ENCODE results near the gene TOR2A. TPM values are rescaled to one million over a fixed set of nuclear protein-coding genes. Genes with fewer than 3 reads are reported as not detected.
A peak's percentile ranks its signal among the peaks of the same experiment; 100 is the strongest.

Gene TOR2A
- total RNA-seq, 1 experiment from 2014 or later, result 14.4 TPM

DNA sequence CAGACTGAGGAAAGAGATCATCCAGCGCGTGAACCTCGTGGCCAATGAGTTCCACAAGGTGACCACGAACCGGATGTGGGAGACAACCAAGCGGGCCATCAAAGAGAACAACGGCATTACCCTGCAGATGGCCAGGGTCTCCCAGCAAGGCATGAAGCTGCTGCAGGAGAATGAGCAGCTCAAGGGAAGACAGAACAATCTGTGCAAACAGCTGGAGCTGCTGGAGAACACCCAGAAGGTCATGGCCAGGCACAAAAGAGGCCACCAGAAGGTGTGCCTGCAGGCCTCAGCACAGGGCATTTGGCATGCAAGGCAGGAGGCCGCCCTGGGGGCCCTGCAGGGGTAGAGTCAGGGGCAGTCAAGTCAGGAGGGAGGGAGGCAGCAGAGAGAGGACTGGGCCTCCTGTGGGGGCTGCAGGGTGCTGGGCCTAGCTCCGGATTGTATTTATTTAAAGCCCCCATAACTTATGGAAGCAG lies 23.8 kb downstream of the TOR2A start (continued):
- TF ChIP-seq, protein P1, sequence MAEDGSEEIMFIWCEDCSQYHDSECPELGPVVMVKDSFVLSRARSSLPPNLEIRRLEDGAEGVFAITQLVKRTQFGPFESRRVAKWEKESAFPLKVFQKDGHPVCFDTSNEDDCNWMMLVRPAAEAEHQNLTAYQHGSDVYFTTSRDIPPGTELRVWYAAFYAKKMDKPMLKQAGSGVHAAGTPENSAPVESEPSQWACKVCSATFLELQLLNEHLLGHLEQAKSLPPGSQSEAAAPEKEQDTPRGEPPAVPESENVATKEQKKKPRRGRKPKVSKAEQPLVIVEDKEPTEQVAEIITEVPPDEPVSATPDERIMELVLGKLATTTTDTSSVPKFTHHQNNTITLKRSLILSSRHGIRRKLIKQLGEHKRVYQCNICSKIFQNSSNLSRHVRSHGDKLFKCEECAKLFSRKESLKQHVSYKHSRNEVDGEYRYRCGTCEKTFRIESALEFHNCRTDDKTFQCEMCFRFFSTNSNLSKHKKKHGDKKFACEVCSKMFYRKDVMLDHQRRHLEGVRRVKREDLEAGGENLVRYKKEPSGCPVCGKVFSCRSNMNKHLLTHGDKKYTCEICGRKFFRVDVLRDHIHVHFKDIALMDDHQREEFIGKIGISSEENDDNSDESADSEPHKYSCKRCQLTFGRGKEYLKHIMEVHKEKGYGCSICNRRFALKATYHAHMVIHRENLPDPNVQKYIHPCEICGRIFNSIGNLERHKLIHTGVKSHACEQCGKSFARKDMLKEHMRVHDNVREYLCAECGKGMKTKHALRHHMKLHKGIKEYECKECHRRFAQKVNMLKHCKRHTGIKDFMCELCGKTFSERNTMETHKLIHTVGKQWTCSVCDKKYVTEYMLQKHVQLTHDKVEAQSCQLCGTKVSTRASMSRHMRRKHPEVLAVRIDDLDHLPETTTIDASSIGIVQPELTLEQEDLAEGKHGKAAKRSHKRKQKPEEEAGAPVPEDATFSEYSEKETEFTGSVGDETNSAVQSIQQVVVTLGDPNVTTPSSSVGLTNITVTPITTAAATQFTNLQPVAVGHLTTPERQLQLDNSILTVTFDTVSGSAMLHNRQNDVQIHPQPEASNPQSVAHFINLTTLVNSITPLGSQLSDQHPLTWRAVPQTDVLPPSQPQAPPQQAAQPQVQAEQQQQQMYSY (CRISPR knock-in tag; IDR thresholded peaks at IDR 0.05), result no peak
- TF ChIP-seq FOXJ3 (CRISPR knock-in tag; IDR thresholded peaks at IDR 0.05; ENCODE audit: borderline replicate concordance) (no peak), SP1 (CRISPR knock-in tag; conservative IDR thresholded peaks at IDR 0.05) (no peak), TCF7 (CRISPR knock-in tag; IDR thresholded peaks at IDR 0.05; ENCODE audit: low read depth) (no peak), ESRRA (CRISPR knock-in tag; IDR thresholded peaks at IDR 0.05; ENCODE audit: borderline replicate concordance) (no peak)
- TF ChIP-seq, protein P2, sequence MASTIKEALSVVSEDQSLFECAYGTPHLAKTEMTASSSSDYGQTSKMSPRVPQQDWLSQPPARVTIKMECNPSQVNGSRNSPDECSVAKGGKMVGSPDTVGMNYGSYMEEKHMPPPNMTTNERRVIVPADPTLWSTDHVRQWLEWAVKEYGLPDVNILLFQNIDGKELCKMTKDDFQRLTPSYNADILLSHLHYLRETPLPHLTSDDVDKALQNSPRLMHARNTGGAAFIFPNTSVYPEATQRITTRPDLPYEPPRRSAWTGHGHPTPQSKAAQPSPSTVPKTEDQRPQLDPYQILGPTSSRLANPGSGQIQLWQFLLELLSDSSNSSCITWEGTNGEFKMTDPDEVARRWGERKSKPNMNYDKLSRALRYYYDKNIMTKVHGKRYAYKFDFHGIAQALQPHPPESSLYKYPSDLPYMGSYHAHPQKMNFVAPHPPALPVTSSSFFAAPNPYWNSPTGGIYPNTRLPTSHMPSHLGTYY (CRISPR knock-in tag; IDR thresholded peaks at IDR 0.05), result no peak
- TF ChIP-seq, protein P3, sequence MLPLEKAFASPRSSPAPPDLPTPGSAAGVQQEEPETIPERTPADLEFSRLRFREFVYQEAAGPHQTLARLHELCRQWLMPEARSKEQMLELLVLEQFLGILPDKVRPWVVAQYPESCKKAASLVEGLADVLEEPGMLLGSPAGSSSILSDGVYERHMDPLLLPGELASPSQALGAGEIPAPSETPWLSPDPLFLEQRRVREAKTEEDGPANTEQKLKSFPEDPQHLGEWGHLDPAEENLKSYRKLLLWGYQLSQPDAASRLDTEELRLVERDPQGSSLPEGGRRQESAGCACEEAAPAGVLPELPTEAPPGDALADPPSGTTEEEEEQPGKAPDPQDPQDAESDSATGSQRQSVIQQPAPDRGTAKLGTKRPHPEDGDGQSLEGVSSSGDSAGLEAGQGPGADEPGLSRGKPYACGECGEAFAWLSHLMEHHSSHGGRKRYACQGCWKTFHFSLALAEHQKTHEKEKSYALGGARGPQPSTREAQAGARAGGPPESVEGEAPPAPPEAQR (CRISPR knock-in tag; IDR thresholded peaks at IDR 0.05), result no peak

DNA sequence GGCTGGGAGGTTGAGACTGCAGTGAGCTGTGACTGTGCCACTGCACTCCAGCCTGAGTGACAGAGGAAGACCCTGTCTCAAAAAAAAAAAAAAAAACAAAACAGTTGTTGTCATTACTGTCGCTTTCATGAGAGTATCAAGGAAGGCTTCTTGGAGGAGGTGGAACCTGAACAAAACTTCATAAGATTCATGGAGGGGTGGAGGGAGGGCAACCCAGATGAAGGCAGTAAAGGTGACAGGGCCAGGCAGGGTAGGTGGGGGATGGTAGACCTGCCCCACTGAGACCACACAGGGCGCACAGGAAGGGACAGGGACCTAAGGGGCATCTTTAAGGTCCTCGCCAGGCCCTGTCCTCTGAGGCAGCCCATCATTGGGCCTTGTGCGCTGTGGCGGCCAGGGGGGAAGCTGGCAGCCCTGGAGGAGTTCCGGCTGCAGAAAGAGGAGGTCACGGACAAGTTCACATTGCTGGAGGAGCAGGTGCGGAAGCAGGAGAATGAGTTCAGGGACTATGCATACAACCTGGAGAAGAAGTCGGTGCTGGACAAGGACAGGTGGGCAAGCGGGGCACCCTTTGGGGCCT lies 24.8 kb downstream of the TOR2A start:
- no peak for TF ChIP-seq SOX15 (CRISPR knock-in tag; IDR thresholded peaks at IDR 0.05)
- no peak for TF ChIP-seq ZNF219 (CRISPR knock-in tag; IDR thresholded peaks at IDR 0.05; ENCODE audit: borderline replicate concordance)
- no peak for TF ChIP-seq JAZF1 (CRISPR knock-in tag; IDR thresholded peaks at IDR 0.05)
- no peak for TF ChIP-seq NFYB (CRISPR knock-in tag; conservative IDR thresholded peaks at IDR 0.05; ENCODE audit: low read depth)
- no peak for TF ChIP-seq FOXJ3 (CRISPR knock-in tag; IDR thresholded peaks at IDR 0.05; ENCODE audit: borderline replicate concordance)
- TF ChIP-seq CREM (CRISPR knock-in tag; IDR thresholded peaks at IDR 0.05), result no peak
- no peak for TF ChIP-seq SMAD3 (CRISPR knock-in tag; IDR thresholded peaks at IDR 0.05; ENCODE audit: borderline replicate concordance)
- TF ChIP-seq, protein P4, sequence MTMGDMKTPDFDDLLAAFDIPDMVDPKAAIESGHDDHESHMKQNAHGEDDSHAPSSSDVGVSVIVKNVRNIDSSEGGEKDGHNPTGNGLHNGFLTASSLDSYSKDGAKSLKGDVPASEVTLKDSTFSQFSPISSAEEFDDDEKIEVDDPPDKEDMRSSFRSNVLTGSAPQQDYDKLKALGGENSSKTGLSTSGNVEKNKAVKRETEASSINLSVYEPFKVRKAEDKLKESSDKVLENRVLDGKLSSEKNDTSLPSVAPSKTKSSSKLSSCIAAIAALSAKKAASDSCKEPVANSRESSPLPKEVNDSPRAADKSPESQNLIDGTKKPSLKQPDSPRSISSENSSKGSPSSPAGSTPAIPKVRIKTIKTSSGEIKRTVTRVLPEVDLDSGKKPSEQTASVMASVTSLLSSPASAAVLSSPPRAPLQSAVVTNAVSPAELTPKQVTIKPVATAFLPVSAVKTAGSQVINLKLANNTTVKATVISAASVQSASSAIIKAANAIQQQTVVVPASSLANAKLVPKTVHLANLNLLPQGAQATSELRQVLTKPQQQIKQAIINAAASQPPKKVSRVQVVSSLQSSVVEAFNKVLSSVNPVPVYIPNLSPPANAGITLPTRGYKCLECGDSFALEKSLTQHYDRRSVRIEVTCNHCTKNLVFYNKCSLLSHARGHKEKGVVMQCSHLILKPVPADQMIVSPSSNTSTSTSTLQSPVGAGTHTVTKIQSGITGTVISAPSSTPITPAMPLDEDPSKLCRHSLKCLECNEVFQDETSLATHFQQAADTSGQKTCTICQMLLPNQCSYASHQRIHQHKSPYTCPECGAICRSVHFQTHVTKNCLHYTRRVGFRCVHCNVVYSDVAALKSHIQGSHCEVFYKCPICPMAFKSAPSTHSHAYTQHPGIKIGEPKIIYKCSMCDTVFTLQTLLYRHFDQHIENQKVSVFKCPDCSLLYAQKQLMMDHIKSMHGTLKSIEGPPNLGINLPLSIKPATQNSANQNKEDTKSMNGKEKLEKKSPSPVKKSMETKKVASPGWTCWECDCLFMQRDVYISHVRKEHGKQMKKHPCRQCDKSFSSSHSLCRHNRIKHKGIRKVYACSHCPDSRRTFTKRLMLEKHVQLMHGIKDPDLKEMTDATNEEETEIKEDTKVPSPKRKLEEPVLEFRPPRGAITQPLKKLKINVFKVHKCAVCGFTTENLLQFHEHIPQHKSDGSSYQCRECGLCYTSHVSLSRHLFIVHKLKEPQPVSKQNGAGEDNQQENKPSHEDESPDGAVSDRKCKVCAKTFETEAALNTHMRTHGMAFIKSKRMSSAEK (CRISPR knock-in tag; IDR thresholded peaks at IDR 0.05; ENCODE audit: borderline replicate concordance), result no peak
- TF ChIP-seq, protein P5, sequence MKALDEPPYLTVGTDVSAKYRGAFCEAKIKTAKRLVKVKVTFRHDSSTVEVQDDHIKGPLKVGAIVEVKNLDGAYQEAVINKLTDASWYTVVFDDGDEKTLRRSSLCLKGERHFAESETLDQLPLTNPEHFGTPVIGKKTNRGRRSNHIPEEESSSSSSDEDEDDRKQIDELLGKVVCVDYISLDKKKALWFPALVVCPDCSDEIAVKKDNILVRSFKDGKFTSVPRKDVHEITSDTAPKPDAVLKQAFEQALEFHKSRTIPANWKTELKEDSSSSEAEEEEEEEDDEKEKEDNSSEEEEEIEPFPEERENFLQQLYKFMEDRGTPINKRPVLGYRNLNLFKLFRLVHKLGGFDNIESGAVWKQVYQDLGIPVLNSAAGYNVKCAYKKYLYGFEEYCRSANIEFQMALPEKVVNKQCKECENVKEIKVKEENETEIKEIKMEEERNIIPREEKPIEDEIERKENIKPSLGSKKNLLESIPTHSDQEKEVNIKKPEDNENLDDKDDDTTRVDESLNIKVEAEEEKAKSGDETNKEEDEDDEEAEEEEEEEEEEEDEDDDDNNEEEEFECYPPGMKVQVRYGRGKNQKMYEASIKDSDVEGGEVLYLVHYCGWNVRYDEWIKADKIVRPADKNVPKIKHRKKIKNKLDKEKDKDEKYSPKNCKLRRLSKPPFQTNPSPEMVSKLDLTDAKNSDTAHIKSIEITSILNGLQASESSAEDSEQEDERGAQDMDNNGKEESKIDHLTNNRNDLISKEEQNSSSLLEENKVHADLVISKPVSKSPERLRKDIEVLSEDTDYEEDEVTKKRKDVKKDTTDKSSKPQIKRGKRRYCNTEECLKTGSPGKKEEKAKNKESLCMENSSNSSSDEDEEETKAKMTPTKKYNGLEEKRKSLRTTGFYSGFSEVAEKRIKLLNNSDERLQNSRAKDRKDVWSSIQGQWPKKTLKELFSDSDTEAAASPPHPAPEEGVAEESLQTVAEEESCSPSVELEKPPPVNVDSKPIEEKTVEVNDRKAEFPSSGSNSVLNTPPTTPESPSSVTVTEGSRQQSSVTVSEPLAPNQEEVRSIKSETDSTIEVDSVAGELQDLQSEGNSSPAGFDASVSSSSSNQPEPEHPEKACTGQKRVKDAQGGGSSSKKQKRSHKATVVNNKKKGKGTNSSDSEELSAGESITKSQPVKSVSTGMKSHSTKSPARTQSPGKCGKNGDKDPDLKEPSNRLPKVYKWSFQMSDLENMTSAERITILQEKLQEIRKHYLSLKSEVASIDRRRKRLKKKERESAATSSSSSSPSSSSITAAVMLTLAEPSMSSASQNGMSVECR (CRISPR knock-in tag; IDR thresholded peaks at IDR 0.05; ENCODE audit: borderline replicate concordance), result no peak
- TF ChIP-seq GRHL2 (CRISPR knock-in tag; IDR thresholded peaks at IDR 0.05; ENCODE audit: insufficient replicate concordance, severe bottlenecking), result no peak
- no peak for TF ChIP-seq SP1 (CRISPR knock-in tag; conservative IDR thresholded peaks at IDR 0.05)
- TF ChIP-seq TEAD1 (CRISPR knock-in tag; IDR thresholded peaks at IDR 0.05), result no peak
- no peak for TF ChIP-seq ETV6 (CRISPR knock-in tag; IDR thresholded peaks at IDR 0.05)
- POLR2A ChIA-PET, result no interaction called here
- H3K9me3 Mint-ChIP-seq, result peaks cover 3% of the 10 kb centered on the region
- ATAC-seq (no peak), DNase-seq (ENCODE audit: low spot score) (no peak)
- no peak overlapping the region for H3K4me3 Mint-ChIP-seq
- peak overlapping the region; percentile 4; the same call in 1 of the 2 replicates for H3K27ac Mint-ChIP-seq
- no peaks in the 10 kb centered on the region for H3K27me3 Mint-ChIP-seq (ENCODE audit: low read depth)
- H3K36me3 Mint-ChIP-seq, result no peaks in the 10 kb centered on the region
- CTCF ChIA-PET, result interaction anchor here (0.7 kb wide), 1 partner anchor 24 kb away, joined by 3 read pairs; the partner anchor contains the start of gene TOR2A
- peaks cover 25% of the 10 kb centered on the region for H3K4me1 Mint-ChIP-seq
